CD8-positive, alpha-beta memory T cell (primary cell): Measurements from ENCODE around the gene NDUFAF2. TPM values are rescaled to one million over a fixed set of nuclear protein-coding genes. Genes with fewer than 3 reads are reported as not detected.
"Not testable (repeated sequence)": the region's sequence is repeated elsewhere in the genome, so short reads cannot be mapped to it uniquely, and the experiment has no call there.

Experiments used
- CTCF ChIA-PET: fragments of 350-600 bp; sonication (Branson Sonifier 250); formaldehyde crosslinking; loops from one replicate; lab custom pipeline; 2021; ENCODE audit warnings: antibody characterized with exemption; lab: Charles Lee
- POLR2A ChIA-PET: fragments of 350-600 bp; sonication (Branson Sonifier 250); formaldehyde crosslinking; loops from one replicate; lab custom pipeline; 2021; ENCODE audit warnings: antibody characterized with exemption; lab: Charles Lee
- DNase-seq, 5 donors: peaks; one replicate each; pipeline versions ENCODE4 v3.0.0 to v3.0.0-alpha.2; 2020 to 2022; ENCODE audit warnings: mixed read lengths in 1 of 5
- H3K27ac ChIP-seq: one replicate; pipeline ENCODE4 v1.7.0; 2013; ENCODE audit warnings: low read depth, mild to moderate bottlenecking, low read length, moderate library complexity
- H3K27me3 ChIP-seq: 2 replicates; pipeline ENCODE4 v1.7.0; 2013; ENCODE audit warnings: low read length, mild to moderate bottlenecking; ENCODE audit not compliant: insufficient read depth, poor library complexity, severe bottlenecking
- H3K36me3 ChIP-seq: 2 replicates; pipeline ENCODE4 v1.7.0; 2013; ENCODE audit warnings: mild to moderate bottlenecking, low read length, moderate library complexity; ENCODE audit not compliant: insufficient read depth
- H3K4me1 ChIP-seq: 2 replicates; pipeline ENCODE4 v1.7.0; 2013; ENCODE audit warnings: mild to moderate bottlenecking, low read length, moderate library complexity; ENCODE audit not compliant: insufficient read depth
- H3K4me3 ChIP-seq: 2 replicates; pipeline ENCODE4 v1.7.0; 2013; ENCODE audit warnings: mild to moderate bottlenecking, low read length
- H3K9me3 ChIP-seq: 2 replicates; pipeline ENCODE4 v1.7.0; 2013; ENCODE audit warnings: mild to moderate bottlenecking, low read length
- H3K27ac Mint-ChIP-seq, 8 donors: one replicate each; pipeline ENCODE4 v1.8.0; 2020 to 2021; ENCODE audit warnings: mixed read lengths in 8 of 8, mild to moderate bottlenecking in 6 of 8, inconsistent platforms in 3 of 8, moderate library complexity in 3 of 8
- H3K27me3 Mint-ChIP-seq, 2 donors: one replicate each; pipeline ENCODE4 v1.8.0; 2020 to 2021; ENCODE audit warnings: mixed read lengths in 2 of 2, mild to moderate bottlenecking in 1 of 2, moderate library complexity in 1 of 2
- H3K36me3 Mint-ChIP-seq, 3 donors: one replicate each; pipeline ENCODE4 v1.8.0; 2020 to 2021; ENCODE audit warnings: mixed read lengths in 3 of 3, inconsistent platforms in 1 of 3, mild to moderate bottlenecking in 1 of 3
- H3K4me1 Mint-ChIP-seq, 3 donors: one replicate each; pipeline ENCODE4 v1.8.0; 2020 to 2021; ENCODE audit warnings: mixed read lengths in 3 of 3, inconsistent platforms in 1 of 3, mild to moderate bottlenecking in 1 of 3
- H3K4me3 Mint-ChIP-seq, 7 donors: one replicate each; pipeline ENCODE4 v1.8.0; 2020 to 2021; ENCODE audit warnings: mixed read lengths in 7 of 7, mild to moderate bottlenecking in 6 of 7, moderate library complexity in 4 of 7, inconsistent platforms in 2 of 7
- H3K9me3 Mint-ChIP-seq, 5 donors: one replicate each; pipeline ENCODE4 v1.8.0; 2020 to 2022; ENCODE audit warnings: mixed read lengths in 5 of 5, mild to moderate bottlenecking in 3 of 5, moderate library complexity in 2 of 5, inconsistent platforms in 1 of 5
- polyA plus RNA-seq: library from polyadenylated mRNA; unstranded; fragments of 300-500 nt; fragmentation: Illumina TruSeq; gene quantifications from one replicate; pipeline ENCODE4 v1.2.3, GENCODE V29; 2021
- total RNA-seq, 2 experiments: library from RNA; stranded (reverse); gene quantifications; one replicate each; pipeline ENCODE4 v1.2.3, GENCODE V29; 2021

NDUFAF2 gene
- total and polyA plus RNA-seq, 3 experiments from 2014 or later: 37.7 to 46.8 (median 43.9) TPM

- POLR2A ChIA-PET: no interaction called here
- H3K9me3 Mint-ChIP-seq: peaks cover 0 to 6% (median 1%) of the 10 kb centered on the region in 5 donors
- Histone ChIP-seq H3K27me3 (no peaks in the 10 kb centered on the region), H3K4me1 (no peaks in the 10 kb centered on the region), H3K4me3 (no peak overlapping the region), H3K36me3 (no peaks in the 10 kb centered on the region), H3K9me3 (no peaks in the 10 kb centered on the region), H3K27ac (no peak overlapping the region)
- H3K36me3 Mint-ChIP-seq: peaks cover 22 to 49% (median 23%) of the 10 kb centered on the region in 3 donors
- no peaks in the 10 kb centered on the region for H3K27me3 Mint-ChIP-seq
- H3K4me3 Mint-ChIP-seq: no peak overlapping the region
- H3K4me1 Mint-ChIP-seq: peaks cover 0 to 1% (median 0%) of the 10 kb centered on the region in 3 donors
- CTCF ChIA-PET: no interaction called here
- no peak for DNase-seq
- no peak overlapping the region for H3K27ac Mint-ChIP-seq
Observed at GRCh38 chr5:61084658-61085057, 139.7 kb downstream of the NDUFAF2 start.

DNA sequence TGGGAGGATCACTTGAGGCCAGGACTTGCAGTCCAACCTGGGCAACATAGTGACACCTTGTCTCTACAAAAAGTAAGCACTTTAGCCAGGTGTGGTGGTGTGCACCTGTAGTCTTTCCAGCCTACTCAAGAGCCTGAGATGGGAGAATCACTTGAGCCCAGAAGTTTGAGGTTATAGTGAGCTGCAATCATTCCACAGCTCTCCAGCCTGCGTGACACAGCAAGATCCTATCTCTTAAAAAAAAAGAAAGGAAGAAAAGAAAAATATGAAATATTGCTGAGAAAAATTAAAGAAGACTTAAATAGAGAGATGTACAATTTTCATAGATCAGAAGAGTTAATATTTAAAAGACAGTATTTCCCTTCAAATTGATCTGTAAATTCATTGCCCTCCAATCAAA lies 140.9 kb downstream of the NDUFAF2 start:
- H3K27me3 ChIP-seq: no peaks in the 10 kb centered on the region
- no peak overlapping the region for H3K4me3 ChIP-seq
- H3K9me3 ChIP-seq: no peaks in the 10 kb centered on the region
- CTCF ChIA-PET: no interaction called here
- Mint-ChIP-seq H3K4me3 (no peak overlapping the region), H3K27me3 (no peaks in the 10 kb centered on the region), H3K36me3 (peaks cover 22 to 44% (median 23%) of the 10 kb centered on the region in 3 donors), H3K9me3 (peaks cover 0 to 6% (median 1%) of the 10 kb centered on the region in 5 donors), H3K27ac (no peak overlapping the region), H3K4me1 (peaks cover 0 to 3% (median 0%) of the 10 kb centered on the region in 3 donors)
- H3K4me1 ChIP-seq: no peaks in the 10 kb centered on the region
- no peak for DNase-seq
- H3K36me3 ChIP-seq: no peaks in the 10 kb centered on the region
- H3K27ac ChIP-seq: no peak overlapping the region
- POLR2A ChIA-PET: no interaction called here

GRCh38 chr5:61087921-61088320 lies 142.9 kb downstream of the NDUFAF2 start:
- H3K27ac Mint-ChIP-seq: no peak overlapping the region
- H3K27me3 Mint-ChIP-seq: no peaks in the 10 kb centered on the region
- peaks cover 0 to 8% (median 2%) of the 10 kb centered on the region in 5 donors for H3K9me3 Mint-ChIP-seq
- peaks cover 14 to 49% (median 22%) of the 10 kb centered on the region in 3 donors for H3K36me3 Mint-ChIP-seq
- no peak for DNase-seq
- no peak overlapping the region for H3K4me3 Mint-ChIP-seq
- CTCF ChIA-PET: no interaction called here
- Histone ChIP-seq H3K36me3 (no peaks in the 10 kb centered on the region), H3K4me1 (no peaks in the 10 kb centered on the region), H3K27ac (no peak overlapping the region), H3K27me3 (no peaks in the 10 kb centered on the region), H3K4me3 (no peak overlapping the region), H3K9me3 (no peaks in the 10 kb centered on the region)
- POLR2A ChIA-PET: no interaction called here
- H3K4me1 Mint-ChIP-seq: peaks cover 0 to 3% (median 0%) of the 10 kb centered on the region in 3 donors

DNA sequence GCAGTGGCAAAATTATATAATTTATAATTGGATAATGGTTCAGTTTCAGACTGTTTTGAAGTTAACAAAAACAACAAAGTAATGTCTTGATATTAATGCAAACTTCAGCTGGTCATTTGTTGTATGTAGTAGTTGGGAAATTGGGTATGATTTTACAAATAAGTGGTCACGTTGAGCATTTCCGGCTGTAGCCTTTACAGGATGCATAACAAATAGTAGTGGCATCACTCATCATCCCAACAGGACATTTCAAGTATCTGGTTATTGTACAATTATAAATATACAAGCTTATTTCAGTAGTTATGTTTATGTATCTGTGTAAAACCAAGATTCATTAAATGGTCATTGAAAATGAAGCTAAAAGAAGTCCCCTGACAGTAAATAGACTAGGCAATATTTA lies 144.3 kb downstream of the NDUFAF2 start:
- Mint-ChIP-seq H3K36me3 (peaks cover 10 to 45% (median 21%) of the 10 kb centered on the region in 3 donors), H3K4me1 (peaks cover 0 to 3% (median 0%) of the 10 kb centered on the region in 3 donors), H3K27ac (no peak overlapping the region), H3K4me3 (no peak overlapping the region), H3K9me3 (peaks cover 0 to 7% (median 2%) of the 10 kb centered on the region in 5 donors), H3K27me3 (no peaks in the 10 kb centered on the region)
- CTCF ChIA-PET: no interaction called here
- POLR2A ChIA-PET: no interaction called here
- Histone ChIP-seq H3K27ac (no peak overlapping the region), H3K27me3 (no peaks in the 10 kb centered on the region), H3K36me3 (no peaks in the 10 kb centered on the region), H3K4me3 (no peak overlapping the region), H3K4me1 (no peaks in the 10 kb centered on the region), H3K9me3 (no peaks in the 10 kb centered on the region)
- DNase-seq: no peak

GRCh38 chr5:61093046-61093771 lies 148.2 kb downstream of the NDUFAF2 start:
- H3K4me3 Mint-ChIP-seq, DNase-seq, H3K4me1 ChIP-seq, H3K4me1 Mint-ChIP-seq, H3K9me3 Mint-ChIP-seq, H3K27ac ChIP-seq, H3K4me3 ChIP-seq, H3K36me3 ChIP-seq, H3K27me3 Mint-ChIP-seq, POLR2A ChIA-PET, CTCF ChIA-PET, H3K9me3 ChIP-seq, H3K27ac Mint-ChIP-seq, H3K27me3 ChIP-seq: not testable (repeated sequence)
- H3K36me3 Mint-ChIP-seq: peaks cover 7 to 33% (median 14%) of the 10 kb centered on the region in 3 donors

DNA sequence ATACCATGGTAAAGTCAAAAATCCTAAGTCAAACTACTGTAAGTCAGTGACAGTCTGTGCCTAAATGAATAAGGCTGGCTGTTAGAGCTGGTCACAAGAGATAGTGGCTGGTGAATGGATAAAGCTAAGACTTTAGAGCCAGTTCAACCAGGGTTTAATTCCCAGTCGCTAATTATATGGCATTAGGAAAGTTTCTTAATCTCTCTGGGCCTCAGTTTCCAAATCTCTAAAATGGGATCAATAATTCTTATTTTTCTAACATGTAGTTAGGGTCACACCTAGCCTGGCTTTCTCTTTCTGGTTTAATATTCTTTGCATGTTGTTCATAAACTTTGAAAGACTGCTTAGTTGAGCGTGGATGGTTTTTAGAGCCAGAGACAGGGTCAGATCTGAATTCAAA lies 152.5 kb downstream of the NDUFAF2 start:
- H3K36me3 Mint-ChIP-seq: peaks cover 25 to 43% (median 32%) of the 10 kb centered on the region in 3 donors
- Histone ChIP-seq H3K36me3 (no peaks in the 10 kb centered on the region), H3K4me3 (no peak overlapping the region), H3K27me3 (no peaks in the 10 kb centered on the region), H3K9me3 (no peaks in the 10 kb centered on the region), H3K4me1 (no peaks in the 10 kb centered on the region), H3K27ac (no peak overlapping the region)
- H3K27me3 Mint-ChIP-seq: no peaks in the 10 kb centered on the region
- H3K9me3 Mint-ChIP-seq: peaks cover 0 to 5% (median 0%) of the 10 kb centered on the region in 5 donors
- POLR2A ChIA-PET: no interaction called here
- no peaks in the 10 kb centered on the region for H3K4me1 Mint-ChIP-seq
- CTCF ChIA-PET: no interaction called here
- H3K4me3 Mint-ChIP-seq: no peak overlapping the region
- DNase-seq: no peak
- no peak overlapping the region for H3K27ac Mint-ChIP-seq

GRCh38 chr5:61098251-61098995 lies 153.4 kb downstream of the NDUFAF2 start:
- Mint-ChIP-seq H3K4me3 (no peak overlapping the region), H3K4me1 (no peaks in the 10 kb centered on the region), H3K27me3 (no peaks in the 10 kb centered on the region)

DNA sequence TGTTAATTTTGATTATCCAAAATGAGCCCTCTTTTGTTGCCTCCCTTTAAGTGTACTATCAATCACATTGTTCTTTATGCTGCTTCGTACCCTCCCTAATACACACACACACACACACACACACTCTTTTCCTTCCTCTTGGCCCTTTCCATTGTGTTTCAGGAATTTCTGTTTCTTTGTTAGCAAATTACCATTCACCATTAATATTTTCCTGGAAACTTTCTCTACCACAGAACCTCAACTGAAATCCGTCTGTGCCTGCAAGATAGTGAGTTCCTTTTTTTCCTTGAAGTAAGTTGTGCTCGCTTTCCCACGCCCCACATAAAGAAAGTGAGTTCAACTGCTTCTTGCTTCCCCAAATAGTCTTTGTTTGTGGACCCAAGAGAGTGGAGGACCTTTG lies 155.4 kb downstream of the NDUFAF2 start:
- POLR2A ChIA-PET: no interaction called here
- DNase-seq: no peak
- Mint-ChIP-seq H3K27ac (no peak overlapping the region), H3K36me3 (peaks cover 22 to 36% (median 29%) of the 10 kb centered on the region in 3 donors), H3K4me3 (no peak overlapping the region), H3K9me3 (peaks cover 0 to 5% (median 0%) of the 10 kb centered on the region in 5 donors), H3K4me1 (no peaks in the 10 kb centered on the region), H3K27me3 (no peaks in the 10 kb centered on the region)
- Histone ChIP-seq H3K36me3 (no peaks in the 10 kb centered on the region), H3K27me3 (no peaks in the 10 kb centered on the region), H3K27ac (no peak overlapping the region), H3K4me3 (no peak overlapping the region), H3K9me3 (no peaks in the 10 kb centered on the region), H3K4me1 (no peaks in the 10 kb centered on the region)
- CTCF ChIA-PET: no interaction called here

More at GRCh38 chr5:61098251-61098995, 153.4 kb downstream of the NDUFAF2 start:
- Histone ChIP-seq H3K4me1 (no peaks in the 10 kb centered on the region), H3K36me3 (no peaks in the 10 kb centered on the region), H3K27ac (no peak overlapping the region), H3K9me3 (no peaks in the 10 kb centered on the region), H3K27me3 (no peaks in the 10 kb centered on the region), H3K4me3 (no peak overlapping the region)
- peaks cover 27 to 44% (median 34%) of the 10 kb centered on the region in 3 donors for H3K36me3 Mint-ChIP-seq
- no peak overlapping the region for H3K27ac Mint-ChIP-seq
- DNase-seq: no peak
- H3K9me3 Mint-ChIP-seq: peaks cover 0 to 5% (median 0%) of the 10 kb centered on the region in 5 donors
- POLR2A ChIA-PET: no interaction called here
- CTCF ChIA-PET: no interaction called here
